K562 (cell line): ENCODE measurements around the gene CEP128. TPM values are rescaled to one million over a fixed set of nuclear protein-coding genes. Genes with fewer than 3 reads are reported as not detected.

Experiments
- ATAC-seq: fragments of 200-7000 bp; cut with Tn5 transposase; 3 replicates; pipeline ENCODE4 v1.9.1; 2020; ENCODE audit warnings: moderate library complexity
- BruUV-seq: library from RNA; stranded (reverse); fragments of 400-500 nt; replicated peaks from 2 replicates; lab custom pipeline; 2021; lab: Mats Ljungman, UMichigan
- CTCF ChIA-PET: fragments of 300-600 bp; formaldehyde crosslinking; extraction: SDS; loops from one replicate; lab custom pipeline; 2021; ENCODE audit warnings: low intra/inter-chr PET ratio; lab: Yijun Ruan, JAX
- POLR2A ChIA-PET: fragments of 300-600, 350-650 bp; sonication (Branson Sonifier 250); formaldehyde crosslinking; extraction: SDS; loops from one replicate; lab custom pipeline; 2021; ENCODE audit warnings: antibody characterized with exemption, inconsistent platforms; lab: Yijun Ruan, JAX
- DNase-seq, 4 experiments: peaks; one replicate each; pipeline versions ENCODE4 v3.0.0 to v3.0.0-alpha.2; 2011 to 2018; ENCODE audit warnings: low spot score in 3 of 4, mixed read lengths in 3 of 4; ENCODE audit errors: extremely low read depth in 1 of 4
- FAIRE-seq: peaks from 2 replicates; lab custom pipeline; 2011; peaks lifted over from hg19 to GRCh38; lab: Jason Lieb, UNC
- H2AFZ ChIP-seq: 2 replicates; pipeline ENCODE4 v1.6.0; 2011; ENCODE audit warnings: low read depth, low read length, control low read depth, inconsistent platforms
- H3K27ac ChIP-seq: fragments of 200-600 bp; 3 replicates; pipeline ENCODE4 v1.8.0; 2011; ENCODE audit warnings: low read depth, mild to moderate bottlenecking, control low read depth, inconsistent platforms, low read length, moderate library complexity, mixed read lengths; ENCODE audit errors: extremely low read depth
- H3K27me3 ChIP-seq, 2 experiments: fragments of 300-600 bp in 1 of 2; 2 replicates in 1 of 2; 3 replicates in 1 of 2; pipeline versions ENCODE4 v1.6.0 to v1.8.0; 2011; ENCODE audit warnings: inconsistent platforms in 2 of 2, low read length in 2 of 2, mild to moderate bottlenecking in 1 of 2, mixed read lengths in 1 of 2, moderate library complexity in 1 of 2; ENCODE audit not compliant: control insufficient read depth in 2 of 2, insufficient read depth in 2 of 2
- H3K36me3 ChIP-seq: fragments of 300-600 bp; 3 replicates; pipeline ENCODE4 v1.8.0; 2011; ENCODE audit warnings: mild to moderate bottlenecking, low read length, inconsistent platforms; ENCODE audit not compliant: control insufficient read depth, insufficient read depth
- H3K4me1 ChIP-seq, 2 experiments: fragments of 200-600 bp in 1 of 2; replicated peaks in 1 of 2; 2 replicates in 1 of 2; 3 replicates in 1 of 2; pipeline versions ENCODE4 v1.5.1 to v1.8.0; 2011; ENCODE audit warnings: inconsistent platforms in 2 of 2, low read length in 2 of 2, mild to moderate bottlenecking in 1 of 2, mixed read lengths in 1 of 2, moderate library complexity in 1 of 2; ENCODE audit not compliant: control insufficient read depth in 2 of 2, insufficient read depth in 2 of 2
- H3K4me2 ChIP-seq: 2 replicates; pipeline ENCODE4 v1.6.1; 2011; ENCODE audit warnings: low read length, control low read depth, inconsistent platforms, mixed read lengths; ENCODE audit not compliant: insufficient read depth
- H3K4me3 ChIP-seq: fragments of 200-600 bp; sonication (generic), shearing (Covaris generic); 2 replicates; pipeline ENCODE4 v1.5.1; 2016; ENCODE audit warnings: control low read depth, inconsistent platforms
- H3K79me2 ChIP-seq: fragments of 200-600 bp; 3 replicates; pipeline ENCODE4 v1.8.0; 2011; ENCODE audit warnings: low read length, inconsistent platforms; ENCODE audit not compliant: control insufficient read depth, insufficient read depth
- H3K9ac ChIP-seq, 2 experiments: 2 replicates each; pipeline versions ENCODE4 v1.6.0 to v1.6.1; 2011; ENCODE audit warnings: low read depth in 2 of 2, low read length in 2 of 2, control low read depth in 1 of 2, inconsistent platforms in 1 of 2, mild to moderate bottlenecking in 1 of 2, mixed read lengths in 1 of 2; ENCODE audit not compliant: insufficient read depth in 1 of 2
- H3K9me1 ChIP-seq: one replicate; pipeline ENCODE4 v1.6.0; 2011; ENCODE audit warnings: inconsistent platforms, mild to moderate bottlenecking, low read length, moderate library complexity; ENCODE audit not compliant: control insufficient read depth, insufficient read depth
- H3K9me3 ChIP-seq: replicated peaks from 2 replicates; pipeline ENCODE4 v1.5.1; 2011; ENCODE audit warnings: low read depth, low read length, inconsistent platforms; ENCODE audit not compliant: control insufficient read depth, insufficient read depth
- H4K20me1 ChIP-seq: replicated peaks from 2 replicates; pipeline ENCODE4 v1.6.1; 2011; ENCODE audit warnings: low read length, inconsistent platforms, mixed read lengths; ENCODE audit not compliant: control insufficient read depth, insufficient read depth
- KDM1A ChIP-seq, 2 experiments: fragments of 450-650 bp; IDR thresholded peaks; 2 replicates each; pipeline ENCODE4 v1.6.1; 2016; ENCODE audit warnings: mild to moderate bottlenecking in 2 of 2
- KDM4B ChIP-seq, 2 experiments: fragments of 450-650 bp in 1 of 2; sonication (generic) in 1 of 2; IDR thresholded peaks; 2 replicates each; pipeline ENCODE4 v1.6.1; 2016 to 2017; ENCODE audit warnings: borderline replicate concordance in 2 of 2, antibody characterized with exemption in 1 of 2, low read depth in 1 of 2, mild to moderate bottlenecking in 1 of 2
- MTA2 ChIP-seq: fragments of 450-650 bp; IDR thresholded peaks from 2 replicates; pipeline ENCODE4 v1.6.1; 2016; ENCODE audit warnings: low read depth
- MYBL2 ChIP-seq, 2 experiments: fragments of 450-650 bp in 1 of 2; sonication (generic) in 1 of 2; formaldehyde crosslinking in 1 of 2; IDR thresholded peaks; 2 replicates each; pipeline versions ENCODE4 v1.6.1 to v1.8.1; 2017 to 2022; ENCODE audit warnings: borderline replicate concordance in 1 of 2, inconsistent platforms in 1 of 2, low read depth in 1 of 2, mild to moderate bottlenecking in 1 of 2, missing genetic modification reagents in 1 of 2, moderate library complexity in 1 of 2
- PHTF2 ChIP-seq: fragments of 250-450 bp; sonication (Bioruptor Pico); IDR thresholded peaks from 2 replicates; pipeline ENCODE4 v1.5.0; 2021; ENCODE audit warnings: mild to moderate bottlenecking
- RBM25 ChIP-seq: fragments of 200-400 bp; formaldehyde crosslinking; IDR thresholded peaks from 2 replicates; pipeline ENCODE4 v1.6.1; 2018; ENCODE audit warnings: low read length, low read depth, moderate library complexity; ENCODE audit not compliant: severe bottlenecking
- TAF1 ChIP-seq: IDR thresholded peaks from 2 replicates; pipeline ENCODE4 v1.6.1; 2011; ENCODE audit warnings: mild to moderate bottlenecking, low read length, moderate library complexity; ENCODE audit not compliant: insufficient read depth, control insufficient read depth, severe bottlenecking; ENCODE audit errors: extremely low read depth
- TAF7 ChIP-seq: fragments of 450-650 bp; IDR thresholded peaks from 2 replicates; pipeline ENCODE4 v1.6.1; 2016; ENCODE audit warnings: missing genetic modification characterization, missing compliant biosample characterization
- TCF3 ChIP-seq: sonication (generic); formaldehyde crosslinking; IDR thresholded peaks from 2 replicates; pipeline ENCODE4 v1.4.0; 2020; ENCODE audit warnings: mild to moderate bottlenecking, missing genetic modification reagents
- ZNF584 ChIP-seq: fragments of 200-800 bp; sonication (Bioruptor generic); IDR thresholded peaks from 2 replicates; pipeline ENCODE4 v1.6.1; 2016; ENCODE audit warnings: low read depth, mild to moderate bottlenecking, missing genetic modification characterization, missing compliant biosample characterization
- WGBS: fragments of 100-300 bp; shearing (Covaris generic); methylation state at CpG from one replicate; pipeline ENCODE4 v1.1.6; 2016; ENCODE audit warnings: low coverage, mixed read lengths; ENCODE audit not compliant: insufficient coverage; ENCODE audit errors: missing lambda C conversion rate; 5-methylcytosine and 5-hydroxymethylcytosine counted together
- in situ Hi-C: fragments of 300-500 bp; cut with MboI; formaldehyde crosslinking; loops from 4 replicates; pipeline ENCODE4 v1.15.0; 2018; ENCODE audit warnings: inconsistent platforms, mixed read lengths
- intact Hi-C: fragments of 100-400 bp; cut with micrococcal nuclease; formaldehyde crosslinking; loops from 2 replicates; pipeline ENCODE4 v1.14.2; 2022
- polyA plus RNA-seq, 8 experiments: library from polyadenylated mRNA; depleted of rRNA in 4 of 8; stranded (reverse) in 5 of 8; unstranded in 3 of 8; fragments of >200 nt; fragmentation: Nextera tagmentation in 2 of 8; fragmentation: Illumina TruSeq in 1 of 8; extraction: Ambion mirVana in 2 of 8; extraction: Trizol in 1 of 8; gene quantifications; 2 replicates each; pipeline versions ENCODE4 v1.2.1 to v1.2.3, GENCODE V29; 2011 to 2014; ENCODE audit warnings: inconsistent platforms in 1 of 8, missing spikeins in 1 of 8
- total RNA-seq, 7 experiments: library from RNA; depleted of rRNA in 6 of 7; stranded (reverse); fragments of >200 nt in 6 of 7; fragmentation: Illumina TruSeq in 2 of 7; extraction: Trizol in 2 of 7; gene quantifications; 2 replicates each; pipeline versions ENCODE4 v1.2.1 to v1.2.3, GENCODE V29; 2011 to 2021; ENCODE audit warnings: low replicate concordance in 1 of 7
- TF ChIP-seq, protein P1 (sequence below), 2 experiments: fragments of 200-800 bp in 1 of 2; sonication (Bioruptor generic) in 1 of 2; sonication (generic) in 1 of 2; formaldehyde crosslinking in 1 of 2; IDR thresholded peaks in 1 of 2; conservative IDR thresholded peaks in 1 of 2; 2 replicates each; pipeline versions ENCODE4 v1.5.0 to v1.6.1; 2016 to 2020; ENCODE audit warnings: missing compliant biosample characterization in 1 of 2, missing genetic modification characterization in 1 of 2, missing genetic modification reagents in 1 of 2
- TF ChIP-seq, protein P2 (sequence below): fragments of 450-650 bp; conservative IDR thresholded peaks from 2 replicates; pipeline ENCODE4 v1.6.1; 2016; ENCODE audit warnings: missing genetic modification characterization, low read depth, mild to moderate bottlenecking, control low read depth, missing compliant biosample characterization
- TF ChIP-seq, protein P3 (sequence below): fragments of 150-350 bp; conservative IDR thresholded peaks from 2 replicates; pipeline ENCODE4 v1.6.1; 2014; ENCODE audit warnings: low read length
- TF ChIP-seq, protein P4 (sequence below): IDR thresholded peaks from 2 replicates; pipeline ENCODE4 v1.6.1; 2011; ENCODE audit not compliant: insufficient read length; ENCODE audit errors: extremely low read depth

CEP128 gene
- total and polyA plus RNA-seq, 9 of the 15 experiments (the other 6 are each of a cell fraction or from before 2014, with no cell fraction given): 2.3 to 9.2 (median 4.6) TPM

DNA sequence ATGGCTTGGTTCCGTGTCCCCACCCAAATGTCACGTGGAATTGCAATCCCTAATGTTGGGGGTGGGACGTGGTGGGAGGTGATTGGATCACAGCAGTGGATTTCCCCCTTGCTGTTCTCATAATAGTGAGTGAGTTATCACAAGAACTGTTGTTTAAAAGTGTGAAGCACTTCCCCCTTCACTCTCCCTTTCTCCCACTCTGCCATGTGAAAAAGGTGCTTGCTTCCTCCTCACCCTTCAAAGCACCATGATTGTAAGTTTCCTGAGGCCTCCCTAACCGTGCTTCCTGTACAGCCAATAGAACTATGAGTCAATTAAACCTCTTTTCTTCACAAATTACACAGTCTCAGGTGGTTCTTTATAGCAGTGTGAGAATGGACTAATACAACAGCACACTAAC is 5.3 kb upstream of the CEP128 start:
- CTCF ChIA-PET: no interaction called here
- no peak for TF ChIP-seq KDM1A (IDR thresholded peaks at IDR 0.05)
- no peak for TF ChIP-seq MYBL2 (IDR thresholded peaks at IDR 0.05; ENCODE audit: low read depth)
- no peak for TF ChIP-seq MYBL2 (CRISPR knock-in tag; IDR thresholded peaks at IDR 0.05; ENCODE audit: borderline replicate concordance)
- no peak for TF ChIP-seq KDM4B (IDR thresholded peaks at IDR 0.05; ENCODE audit: borderline replicate concordance in 2 of 2, low read depth in 1 of 2)
- TF ChIP-seq, protein P1, sequence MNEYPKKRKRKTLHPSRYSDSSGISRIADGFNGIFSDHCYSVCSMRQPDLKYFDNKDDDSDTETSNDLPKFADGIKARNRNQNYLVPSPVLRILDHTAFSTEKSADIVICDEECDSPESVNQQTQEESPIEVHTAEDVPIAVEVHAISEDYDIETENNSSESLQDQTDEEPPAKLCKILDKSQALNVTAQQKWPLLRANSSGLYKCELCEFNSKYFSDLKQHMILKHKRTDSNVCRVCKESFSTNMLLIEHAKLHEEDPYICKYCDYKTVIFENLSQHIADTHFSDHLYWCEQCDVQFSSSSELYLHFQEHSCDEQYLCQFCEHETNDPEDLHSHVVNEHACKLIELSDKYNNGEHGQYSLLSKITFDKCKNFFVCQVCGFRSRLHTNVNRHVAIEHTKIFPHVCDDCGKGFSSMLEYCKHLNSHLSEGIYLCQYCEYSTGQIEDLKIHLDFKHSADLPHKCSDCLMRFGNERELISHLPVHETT (CRISPR knock-in tag; conservative IDR thresholded peaks at IDR 0.05 in 1 of 2, IDR thresholded peaks at IDR 0.05 in 1 of 2): no peak
- TF ChIP-seq, protein P2, sequence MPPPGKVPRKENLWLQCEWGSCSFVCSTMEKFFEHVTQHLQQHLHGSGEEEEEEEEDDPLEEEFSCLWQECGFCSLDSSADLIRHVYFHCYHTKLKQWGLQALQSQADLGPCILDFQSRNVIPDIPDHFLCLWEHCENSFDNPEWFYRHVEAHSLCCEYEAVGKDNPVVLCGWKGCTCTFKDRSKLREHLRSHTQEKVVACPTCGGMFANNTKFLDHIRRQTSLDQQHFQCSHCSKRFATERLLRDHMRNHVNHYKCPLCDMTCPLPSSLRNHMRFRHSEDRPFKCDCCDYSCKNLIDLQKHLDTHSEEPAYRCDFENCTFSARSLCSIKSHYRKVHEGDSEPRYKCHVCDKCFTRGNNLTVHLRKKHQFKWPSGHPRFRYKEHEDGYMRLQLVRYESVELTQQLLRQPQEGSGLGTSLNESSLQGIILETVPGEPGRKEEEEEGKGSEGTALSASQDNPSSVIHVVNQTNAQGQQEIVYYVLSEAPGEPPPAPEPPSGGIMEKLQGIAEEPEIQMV: no peak
- TF ChIP-seq MTA2: no peak
- TF ChIP-seq, protein P3, sequence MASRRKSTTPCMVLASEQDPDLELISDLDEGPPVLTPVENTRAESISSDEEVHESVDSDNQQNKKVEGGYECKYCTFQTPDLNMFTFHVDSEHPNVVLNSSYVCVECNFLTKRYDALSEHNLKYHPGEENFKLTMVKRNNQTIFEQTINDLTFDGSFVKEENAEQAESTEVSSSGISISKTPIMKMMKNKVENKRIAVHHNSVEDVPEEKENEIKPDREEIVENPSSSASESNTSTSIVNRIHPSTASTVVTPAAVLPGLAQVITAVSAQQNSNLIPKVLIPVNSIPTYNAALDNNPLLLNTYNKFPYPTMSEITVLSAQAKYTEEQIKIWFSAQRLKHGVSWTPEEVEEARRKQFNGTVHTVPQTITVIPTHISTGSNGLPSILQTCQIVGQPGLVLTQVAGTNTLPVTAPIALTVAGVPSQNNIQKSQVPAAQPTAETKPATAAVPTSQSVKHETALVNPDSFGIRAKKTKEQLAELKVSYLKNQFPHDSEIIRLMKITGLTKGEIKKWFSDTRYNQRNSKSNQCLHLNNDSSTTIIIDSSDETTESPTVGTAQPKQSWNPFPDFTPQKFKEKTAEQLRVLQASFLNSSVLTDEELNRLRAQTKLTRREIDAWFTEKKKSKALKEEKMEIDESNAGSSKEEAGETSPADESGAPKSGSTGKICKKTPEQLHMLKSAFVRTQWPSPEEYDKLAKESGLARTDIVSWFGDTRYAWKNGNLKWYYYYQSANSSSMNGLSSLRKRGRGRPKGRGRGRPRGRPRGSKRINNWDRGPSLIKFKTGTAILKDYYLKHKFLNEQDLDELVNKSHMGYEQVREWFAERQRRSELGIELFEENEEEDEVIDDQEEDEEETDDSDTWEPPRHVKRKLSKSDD: no peak
- TF ChIP-seq TAF1: no peak
- TF ChIP-seq, protein P4, sequence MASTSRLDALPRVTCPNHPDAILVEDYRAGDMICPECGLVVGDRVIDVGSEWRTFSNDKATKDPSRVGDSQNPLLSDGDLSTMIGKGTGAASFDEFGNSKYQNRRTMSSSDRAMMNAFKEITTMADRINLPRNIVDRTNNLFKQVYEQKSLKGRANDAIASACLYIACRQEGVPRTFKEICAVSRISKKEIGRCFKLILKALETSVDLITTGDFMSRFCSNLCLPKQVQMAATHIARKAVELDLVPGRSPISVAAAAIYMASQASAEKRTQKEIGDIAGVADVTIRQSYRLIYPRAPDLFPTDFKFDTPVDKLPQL: no peak
- no peak for TF ChIP-seq RBM25
- no peak for TF ChIP-seq PHTF2 (CRISPR knock-in tag)
- TF ChIP-seq TCF3 (CRISPR knock-in tag): no peak
- TF ChIP-seq TAF7: no peak
- TF ChIP-seq ZNF584 (CRISPR knock-in tag): no peak

More for the DNA sequence above, 5.3 kb upstream of the CEP128 start:
- Histone ChIP-seq H3K9me1 (no peaks in the 10 kb centered on the region), H2AFZ (peak overlapping the region; percentile 43), H3K4me1 (no peaks in the 10 kb centered on the region; a peak in 1 of 5 replicates), H3K27me3 (no peaks in the 10 kb centered on the region), H3K27ac (no peak overlapping the region), H3K4me3 (no peak overlapping the region), H3K9ac (no peak overlapping the region), H3K4me2 (no peak overlapping the region), H4K20me1 (no peaks in the 10 kb centered on the region), H3K36me3 (no peaks in the 10 kb centered on the region; the same call in 2 of the 3 replicates), H3K79me2 (no peaks in the 10 kb centered on the region), H3K9me3 (no peaks in the 10 kb centered on the region)
- DNase-seq: no peak
- intact Hi-C loops (no loop called here), in situ Hi-C loops (no loop called here)
- 9% methylated on average over 4 of the region's 4 CpGs for WGBS
- BruUV-seq: no TSS peak
- FAIRE-seq: no peak
- ATAC-seq: no peak
- POLR2A ChIA-PET: interaction anchor here (0.6 kb wide), 1 partner anchor 881 kb away, joined by 3 read pairs; no protein-coding TSS in a partner anchor
